OCI-LY3 (cell line): ENCODE data around the gene ENPP5.

Experiments
- EZH2phosphoT487 ChIP-seq: fragments of 200-600 bp; shearing (Covaris generic); IDR thresholded peaks from 2 replicates; pipeline ENCODE4 v1.6.1; 2018; ENCODE audit warnings: antibody characterized with exemption, mixed run types, low read depth
- TF ChIP-seq, protein P1 (sequence below): fragments of 200-600, 300-600 bp; sonication (generic); IDR thresholded peaks from 2 replicates; pipeline ENCODE4 v1.5.1; 2014; ENCODE audit warnings: antibody characterized with exemption, low read length, low read depth

DNA sequence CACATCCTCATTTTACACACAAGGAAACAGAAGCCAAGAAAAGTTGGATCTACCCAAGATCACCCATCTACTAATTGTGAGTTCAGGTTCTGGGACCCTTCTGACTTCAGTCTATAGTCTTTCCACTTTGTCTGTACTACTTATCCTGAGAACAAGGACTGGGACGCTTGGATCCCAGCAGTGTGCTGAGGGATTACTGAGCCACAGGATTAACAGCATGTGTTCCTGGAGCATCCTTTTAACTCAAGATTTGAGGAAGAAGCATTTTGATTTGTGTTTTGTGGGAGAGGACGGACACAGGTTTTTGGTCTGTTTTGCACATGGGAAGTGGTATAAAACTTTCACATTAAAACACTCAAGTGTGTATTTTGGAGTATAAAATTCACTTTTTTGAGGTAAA lies 36.6 kb downstream of the ENPP5 start:
- TF ChIP-seq EZH2phosphoT487, result no peak
- TF ChIP-seq, protein P1, sequence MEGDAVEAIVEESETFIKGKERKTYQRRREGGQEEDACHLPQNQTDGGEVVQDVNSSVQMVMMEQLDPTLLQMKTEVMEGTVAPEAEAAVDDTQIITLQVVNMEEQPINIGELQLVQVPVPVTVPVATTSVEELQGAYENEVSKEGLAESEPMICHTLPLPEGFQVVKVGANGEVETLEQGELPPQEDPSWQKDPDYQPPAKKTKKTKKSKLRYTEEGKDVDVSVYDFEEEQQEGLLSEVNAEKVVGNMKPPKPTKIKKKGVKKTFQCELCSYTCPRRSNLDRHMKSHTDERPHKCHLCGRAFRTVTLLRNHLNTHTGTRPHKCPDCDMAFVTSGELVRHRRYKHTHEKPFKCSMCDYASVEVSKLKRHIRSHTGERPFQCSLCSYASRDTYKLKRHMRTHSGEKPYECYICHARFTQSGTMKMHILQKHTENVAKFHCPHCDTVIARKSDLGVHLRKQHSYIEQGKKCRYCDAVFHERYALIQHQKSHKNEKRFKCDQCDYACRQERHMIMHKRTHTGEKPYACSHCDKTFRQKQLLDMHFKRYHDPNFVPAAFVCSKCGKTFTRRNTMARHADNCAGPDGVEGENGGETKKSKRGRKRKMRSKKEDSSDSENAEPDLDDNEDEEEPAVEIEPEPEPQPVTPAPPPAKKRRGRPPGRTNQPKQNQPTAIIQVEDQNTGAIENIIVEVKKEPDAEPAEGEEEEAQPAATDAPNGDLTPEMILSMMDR, result no peak
